Stimulated activated naive CD8-positive, alpha-beta T cell treated with anti-CD3 and anti-CD28 coated beads, Interleukin-15, Interleukin-2, amounts not matched to agents 100 ng/mL and 50 ng/mL, for 24 hours (primary cell): ENCODE data around the gene RTBDN.
"Not testable (repeated sequence)": the region's sequence is repeated elsewhere in the genome, so short reads cannot be mapped to it uniquely, and the experiment has no call there.

Source experiments
- H3K27ac Mint-ChIP-seq: one replicate; pipeline ENCODE4 v1.8.0; 2021; ENCODE audit warnings: mild to moderate bottlenecking, mixed read lengths
- H3K27me3 Mint-ChIP-seq: one replicate; pipeline ENCODE4 v1.8.0; 2021; ENCODE audit warnings: mixed read lengths
- H3K36me3 Mint-ChIP-seq: one replicate; pipeline ENCODE4 v1.8.0; 2021; ENCODE audit warnings: low read depth, mixed read lengths
- H3K4me1 Mint-ChIP-seq: one replicate; pipeline ENCODE4 v1.8.0; 2021; ENCODE audit warnings: low read depth, mixed read lengths
- H3K4me3 Mint-ChIP-seq: one replicate; pipeline ENCODE4 v1.8.0; 2021; ENCODE audit warnings: mild to moderate bottlenecking, mixed read lengths
- H3K9me3 Mint-ChIP-seq: one replicate; pipeline ENCODE4 v1.8.0; 2021; ENCODE audit warnings: mixed read lengths

Gene RTBDN

DNA sequence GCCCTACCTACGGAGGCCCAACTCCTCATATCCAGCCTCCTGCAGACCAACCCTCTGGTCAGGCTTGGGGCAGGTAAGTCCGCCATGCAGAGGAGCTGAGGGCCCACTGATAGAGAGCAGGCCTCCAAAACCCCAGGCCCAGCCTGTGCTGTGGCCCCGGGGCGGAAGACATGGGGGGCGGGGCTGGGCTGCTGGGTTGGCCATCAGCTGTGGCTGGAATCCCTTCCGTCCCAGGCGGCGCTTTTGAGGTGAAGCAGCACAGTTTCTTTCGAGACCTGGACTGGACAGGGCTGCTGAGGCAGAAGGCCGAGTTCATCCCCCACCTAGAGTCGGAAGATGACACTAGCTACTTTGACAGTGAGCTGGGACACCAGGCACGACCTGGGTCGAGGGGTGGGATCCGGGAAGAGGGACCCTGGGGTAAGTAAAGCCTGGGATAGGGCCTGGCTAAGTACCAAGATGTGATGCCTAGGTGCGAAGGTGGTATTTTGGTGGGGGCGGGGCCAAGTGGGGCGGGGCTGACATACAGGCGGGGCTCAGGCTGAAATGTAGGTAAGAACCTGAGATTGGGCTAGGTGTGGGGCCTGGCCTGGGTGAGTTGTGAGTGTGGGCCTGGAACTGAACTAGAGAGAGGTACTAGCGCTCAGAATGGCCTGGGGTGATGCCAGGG lies 31.5 kb upstream of the RTBDN start:
- Mint-ChIP-seq H3K4me1 (peaks cover 11% of the 10 kb centered on the region), H3K4me3 (no peak overlapping the region), H3K36me3 (no peaks in the 10 kb centered on the region), H3K27me3 (peaks cover 3% of the 10 kb centered on the region), H3K27ac (no peak overlapping the region), H3K9me3 (no peaks in the 10 kb centered on the region)

GRCh38 chr19:12864721-12865715 lies 30.6 kb upstream of the RTBDN start:
- H3K27ac Mint-ChIP-seq: no peak overlapping the region
- no peaks in the 10 kb centered on the region for H3K36me3 Mint-ChIP-seq
- H3K4me1 Mint-ChIP-seq: peaks cover 11% of the 10 kb centered on the region
- H3K4me3 Mint-ChIP-seq: no peak overlapping the region
- peaks cover 3% of the 10 kb centered on the region for H3K27me3 Mint-ChIP-seq
- H3K9me3 Mint-ChIP-seq: no peaks in the 10 kb centered on the region

- no peaks in the 10 kb centered on the region for H3K36me3 Mint-ChIP-seq
- no peak overlapping the region for H3K27ac Mint-ChIP-seq
- peaks cover 11% of the 10 kb centered on the region for H3K4me1 Mint-ChIP-seq
- no peaks in the 10 kb centered on the region for H3K9me3 Mint-ChIP-seq
- H3K4me3 Mint-ChIP-seq: no peak overlapping the region
- H3K27me3 Mint-ChIP-seq: peaks cover 3% of the 10 kb centered on the region
Measured at GRCh38 chr19:12864143-12864542, 29.8 kb upstream of the RTBDN start.

DNA sequence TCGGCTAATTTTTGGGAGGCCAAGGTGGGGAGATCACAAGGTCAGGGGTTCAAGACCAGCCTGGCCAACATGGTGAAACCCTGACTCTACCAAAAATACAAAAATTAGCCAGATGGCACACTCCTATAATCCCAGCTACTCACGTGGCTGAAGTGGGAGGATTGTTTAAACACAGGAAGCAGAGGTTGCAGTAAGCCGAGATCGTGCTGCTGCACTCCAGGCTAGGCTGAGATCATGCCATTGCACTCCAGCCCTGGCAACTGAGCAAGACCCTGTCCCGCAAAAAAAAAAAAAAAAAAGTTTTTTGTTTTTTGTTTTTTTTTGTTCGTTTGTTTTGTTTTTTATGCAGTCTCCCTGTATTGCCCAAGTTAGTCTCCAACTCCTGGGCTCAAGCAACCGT lies 25.2 kb upstream of the RTBDN start:
- H3K27me3 Mint-ChIP-seq: no peaks in the 10 kb centered on the region
- no peaks in the 10 kb centered on the region for H3K36me3 Mint-ChIP-seq
- H3K4me1 Mint-ChIP-seq: no peaks in the 10 kb centered on the region
- no peak overlapping the region for H3K27ac Mint-ChIP-seq
- no peak overlapping the region for H3K4me3 Mint-ChIP-seq
- no peaks in the 10 kb centered on the region for H3K9me3 Mint-ChIP-seq

GRCh38 chr19:12858041-12858928 lies 23.9 kb upstream of the RTBDN start:
- Mint-ChIP-seq H3K9me3 (no peaks in the 10 kb centered on the region), H3K27me3 (no peaks in the 10 kb centered on the region), H3K36me3 (no peaks in the 10 kb centered on the region), H3K27ac (no peak overlapping the region), H3K4me3 (no peak overlapping the region), H3K4me1 (no peaks in the 10 kb centered on the region)

- H3K9me3 Mint-ChIP-seq: no peaks in the 10 kb centered on the region
- no peaks in the 10 kb centered on the region for H3K36me3 Mint-ChIP-seq
- H3K4me3 Mint-ChIP-seq: no peak overlapping the region
- no peaks in the 10 kb centered on the region for H3K27me3 Mint-ChIP-seq
- H3K4me1 Mint-ChIP-seq: no peaks in the 10 kb centered on the region
- H3K27ac Mint-ChIP-seq: no peak overlapping the region
Measured at GRCh38 chr19:12856653-12857052, 22.3 kb upstream of the RTBDN start.

DNA sequence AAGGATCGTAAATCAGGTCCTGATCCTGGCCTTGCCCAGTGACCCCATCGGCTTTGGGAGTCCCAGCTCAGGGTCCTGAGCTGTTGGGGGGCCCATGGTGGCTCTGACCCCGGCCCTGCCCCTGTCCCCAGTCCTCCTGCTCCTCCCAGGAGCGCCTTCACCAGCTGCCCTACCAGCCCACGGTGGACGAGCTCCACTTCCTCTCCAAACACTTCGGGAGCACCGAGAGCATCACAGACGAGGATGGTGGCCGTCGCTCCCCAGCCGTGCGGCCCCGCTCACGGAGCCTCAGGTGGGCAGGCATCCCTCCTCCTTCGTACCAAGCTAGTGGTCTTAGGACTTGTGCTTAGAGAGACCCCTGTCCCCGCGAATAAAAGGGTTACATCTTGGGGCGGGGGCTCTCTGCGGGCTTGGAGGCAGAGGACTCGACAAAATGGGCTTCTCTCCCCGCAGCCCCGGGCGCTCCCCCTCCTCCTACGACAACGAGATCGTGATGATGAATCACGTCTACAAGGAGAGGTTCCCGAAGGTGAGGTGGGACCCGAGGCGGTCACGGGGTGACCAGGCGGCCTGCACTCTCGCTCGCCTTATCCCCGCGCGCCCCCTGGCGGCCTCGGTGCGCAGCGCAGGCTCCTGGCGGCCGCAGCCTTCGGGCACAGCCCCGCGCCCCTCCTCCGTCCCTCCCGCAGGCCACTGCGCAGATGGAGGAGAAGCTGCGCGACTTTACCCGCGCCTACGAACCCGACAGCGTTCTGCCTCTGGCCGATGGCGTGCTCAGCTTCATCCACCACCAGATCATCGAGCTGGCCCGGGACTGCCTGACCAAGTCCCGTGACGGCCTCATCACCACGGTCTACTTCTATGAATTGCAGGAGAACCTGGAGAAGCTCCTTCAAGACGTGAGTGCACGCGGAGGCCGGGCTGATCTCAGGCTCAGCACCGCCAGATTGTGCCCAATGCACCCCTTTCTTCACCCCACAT lies 13.1 kb upstream of the RTBDN start:
- peaks cover 26% of the 10 kb centered on the region for H3K27me3 Mint-ChIP-seq
- peaks cover 6% of the 10 kb centered on the region for H3K4me1 Mint-ChIP-seq
- peak overlapping the region; percentile 43 for H3K4me3 Mint-ChIP-seq
- H3K36me3 Mint-ChIP-seq: no peaks in the 10 kb centered on the region
- no peak overlapping the region for H3K27ac Mint-ChIP-seq
- H3K9me3 Mint-ChIP-seq: no peaks in the 10 kb centered on the region

DNA sequence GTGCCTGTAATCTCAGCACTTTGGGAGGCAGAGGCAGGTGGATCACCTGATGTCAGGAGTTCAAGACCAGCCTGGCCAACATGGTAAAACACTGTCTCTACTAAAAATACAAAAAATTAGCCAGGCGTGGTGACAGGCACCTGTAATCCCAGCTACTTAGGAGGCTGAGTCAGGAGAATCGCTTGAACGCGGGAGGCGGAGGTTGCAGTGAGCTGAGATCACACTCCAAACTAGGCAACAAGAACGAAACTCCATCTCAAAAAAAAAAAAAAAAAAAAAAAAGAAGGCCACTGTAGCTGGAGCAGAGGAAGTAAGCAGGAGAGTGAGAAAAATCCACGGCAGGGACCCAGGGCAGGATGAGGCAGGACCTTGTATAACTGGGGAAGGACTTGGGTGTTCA lies 12.2 kb upstream of the RTBDN start:
- not testable (repeated sequence) for H3K9me3 Mint-ChIP-seq, H3K27ac Mint-ChIP-seq, H3K4me1 Mint-ChIP-seq, H3K4me3 Mint-ChIP-seq, H3K36me3 Mint-ChIP-seq
- H3K27me3 Mint-ChIP-seq: peaks cover 32% of the 10 kb centered on the region

DNA sequence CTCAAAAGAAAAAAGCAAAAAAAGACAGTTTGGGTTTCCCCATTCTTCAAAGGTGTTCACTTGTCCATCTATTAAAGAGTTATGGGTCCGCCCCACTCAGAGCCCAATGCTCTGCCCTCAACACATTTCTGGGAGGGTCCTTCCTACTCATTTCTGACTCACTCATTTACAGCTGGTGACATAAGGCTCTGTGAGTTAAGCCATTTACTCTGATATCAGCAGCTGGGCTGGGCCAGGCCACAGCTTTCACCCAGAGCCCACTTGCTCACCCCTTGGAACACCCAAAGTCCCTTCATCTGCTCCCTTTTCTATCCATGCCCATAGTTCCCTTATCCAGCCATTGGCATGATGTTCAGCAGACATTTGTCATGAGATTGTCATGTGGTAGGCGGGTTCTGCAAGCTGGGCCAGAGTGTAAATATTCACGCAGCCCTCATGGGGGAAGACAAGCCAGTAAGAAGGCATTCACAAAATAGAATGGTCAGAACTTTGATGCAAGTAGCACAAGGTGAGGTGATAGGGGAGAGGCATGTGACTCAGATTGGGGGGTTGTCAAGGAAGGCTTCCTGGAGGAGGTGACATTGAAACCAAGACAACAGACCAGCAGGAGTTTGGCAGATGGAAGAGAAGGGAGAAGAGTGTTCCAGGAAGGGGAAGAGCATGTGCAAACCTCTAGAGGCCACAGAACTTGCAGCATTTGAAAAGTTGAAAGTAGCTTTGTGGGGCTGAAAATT lies 9.8 kb upstream of the RTBDN start:
- Mint-ChIP-seq H3K4me3 (no peak overlapping the region), H3K27me3 (peaks cover 55% of the 10 kb centered on the region), H3K4me1 (peaks cover 26% of the 10 kb centered on the region), H3K36me3 (no peaks in the 10 kb centered on the region), H3K9me3 (no peaks in the 10 kb centered on the region), H3K27ac (no peak overlapping the region)

- Mint-ChIP-seq H3K4me1 (peaks cover 29% of the 10 kb centered on the region), H3K9me3 (no peaks in the 10 kb centered on the region), H3K27ac (no peak overlapping the region), H3K27me3 (peaks cover 53% of the 10 kb centered on the region), H3K4me3 (no peak overlapping the region), H3K36me3 (no peaks in the 10 kb centered on the region)
Measured at GRCh38 chr19:12843328-12843727, 8.9 kb upstream of the RTBDN start.

GRCh38 chr19:12842511-12842910 lies 8.1 kb upstream of the RTBDN start:
- Mint-ChIP-seq H3K36me3 (no peaks in the 10 kb centered on the region), H3K9me3 (no peaks in the 10 kb centered on the region), H3K4me3 (no peak overlapping the region), H3K27me3 (peaks cover 59% of the 10 kb centered on the region), H3K27ac (no peak overlapping the region), H3K4me1 (peaks cover 32% of the 10 kb centered on the region)

DNA sequence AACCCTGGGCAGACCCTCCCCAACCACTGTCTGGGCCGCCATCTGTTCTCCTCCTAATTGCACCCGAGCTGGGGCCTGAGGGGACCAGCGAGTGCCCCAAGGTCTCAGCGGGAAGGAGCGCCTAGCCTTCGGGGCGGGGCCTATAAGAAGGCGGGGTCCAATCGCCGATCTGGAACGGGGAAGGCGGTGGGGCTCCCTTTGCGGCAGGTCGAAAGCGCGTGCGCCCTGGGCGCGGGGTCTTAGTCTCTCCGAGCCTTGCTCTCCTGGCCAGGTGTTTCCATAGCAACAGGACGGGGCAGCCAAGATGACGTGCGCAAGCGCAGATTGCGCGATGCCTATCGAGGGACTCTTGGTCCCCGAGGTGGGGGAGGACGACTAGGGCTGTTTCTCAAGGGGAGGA lies 6.7 kb upstream of the RTBDN start:
- H3K4me3 Mint-ChIP-seq: no peak overlapping the region
- H3K27ac Mint-ChIP-seq: no peak overlapping the region
- no peaks in the 10 kb centered on the region for H3K36me3 Mint-ChIP-seq
- no peaks in the 10 kb centered on the region for H3K9me3 Mint-ChIP-seq
- H3K4me1 Mint-ChIP-seq: peaks cover 37% of the 10 kb centered on the region
- peaks cover 66% of the 10 kb centered on the region for H3K27me3 Mint-ChIP-seq
